CD4-positive, alpha-beta T cell treated with Interleukin-12 subunit alpha and Interleukin-12 subunit beta, for 1 hour (primary cell): ENCODE measurements around the gene LRRC58.
A peak's percentile ranks its signal among the peaks of the same experiment; 100 is the strongest.
"Not testable (repeated sequence)": the region's sequence is repeated elsewhere in the genome, so short reads cannot be mapped to it uniquely, and the experiment has no call there.

Experiments
- DNase-seq: peaks from one replicate; pipeline ENCODE4 v3.0.0-alpha.2; 2020

Gene LRRC58

GRCh38 chr3:120348991-120349854, at the start of gene LRRC58:
TSS of gene LRRC58 (minus strand) at chr3:120349354. CDS start at chr3:120349243, 111 bp downstream.
- DNase-seq, result peak; percentile 90

GRCh38 chr3:120396469-120396868, 47.3 kb upstream of the LRRC58 start:
- DNase-seq, result no peak

- no peak for DNase-seq
Measured at GRCh38 chr3:120394347-120394746, 45.2 kb upstream of the LRRC58 start.

GRCh38 chr3:120393761-120394160, 44.6 kb upstream of the LRRC58 start:
- no peak for DNase-seq

GRCh38 chr3:120393243-120393642, 44.1 kb upstream of the LRRC58 start:
- no peak for DNase-seq

- DNase-seq, result no peak
Measured at GRCh38 chr3:120382941-120383447, 33.8 kb upstream of the LRRC58 start.

GRCh38 chr3:120381503-120381902, 32.3 kb upstream of the LRRC58 start:
- DNase-seq, result no peak

- DNase-seq, result not testable (repeated sequence)
Measured at GRCh38 chr3:120377948-120378347, 28.8 kb upstream of the LRRC58 start.

GRCh38 chr3:120370463-120370862, 21.3 kb upstream of the LRRC58 start:
- no peak for DNase-seq

GRCh38 chr3:120369037-120369467, 19.9 kb upstream of the LRRC58 start:
- no peak for DNase-seq

GRCh38 chr3:120368172-120368571, 19.0 kb upstream of the LRRC58 start:
- no peak for DNase-seq

- DNase-seq, result no peak
Measured at GRCh38 chr3:120364821-120365220, 15.7 kb upstream of the LRRC58 start.

- DNase-seq, result no peak
Measured at GRCh38 chr3:120364101-120364500, 14.9 kb upstream of the LRRC58 start.

- DNase-seq, result peak; percentile 7
Measured at GRCh38 chr3:120357807-120358206, 8.7 kb upstream of the LRRC58 start.

GRCh38 chr3:120355486-120355885, 6.3 kb upstream of the LRRC58 start:
- DNase-seq, result no peak

GRCh38 chr3:120353463-120353862, 4.3 kb upstream of the LRRC58 start:
- no peak for DNase-seq

- no peak for DNase-seq
Measured at GRCh38 chr3:120352017-120352416, 2.9 kb upstream of the LRRC58 start.

- no peak for DNase-seq
Measured at GRCh38 chr3:120350401-120350941, 1.3 kb upstream of the LRRC58 start.

GRCh38 chr3:120349855-120350125, 636 bp upstream of the LRRC58 start:
- DNase-seq, result no peak

- DNase-seq, result peak; percentile 59
Measured at GRCh38 chr3:120348065-120348990, 826 bp downstream of the LRRC58 start.

- peak; percentile 54 for DNase-seq
Measured at GRCh38 chr3:120344349-120344748, 4.8 kb downstream of the LRRC58 start.

- DNase-seq, result no peak
Measured at GRCh38 chr3:120341658-120342346, 7.4 kb downstream of the LRRC58 start.

- DNase-seq, result no peak
Measured at GRCh38 chr3:120339362-120339761, 9.8 kb downstream of the LRRC58 start.
